Hematopoietic multipotent progenitor cell treated with erythropoietin and hydrocortisone succinate and interleukin-3 and kit ligand, for 15 days (in vitro differentiated cells): Measurements from ENCODE around the gene PRXL2B.

Experiments
- DNase-seq: peaks from one replicate; pipeline ENCODE4 v3.0.0-alpha.2; 2015; ENCODE audit warnings: low spot score

PRXL2B gene

GRCh38 chr1:2638466-2639115 lies 52.0 kb downstream of the PRXL2B start:
- no peak for DNase-seq

- DNase-seq, result no peak
Measured at GRCh38 chr1:2639203-2639602, 52.6 kb downstream of the PRXL2B start.

- no peak for DNase-seq
Measured at GRCh38 chr1:2639607-2640521, 53.3 kb downstream of the PRXL2B start.

- DNase-seq, result no peak
Measured at GRCh38 chr1:2640626-2641025, 54.0 kb downstream of the PRXL2B start.
